Parathyroid adenoma (tissue), 2 donors: ENCODE data around the gene WDR70.
"Not testable (repeated sequence)": the region's sequence is repeated elsewhere in the genome, so short reads cannot be mapped to it uniquely, and the experiment has no call there.

Source experiments
- H2AFZ ChIP-seq: fragments of 300-600 bp; sonication (generic); one replicate; pipeline ENCODE4 v1.7.0; 2017; ENCODE audit warnings: antibody characterized with exemption, mild to moderate bottlenecking
- H3K27ac ChIP-seq: fragments of 300-600 bp; sonication (generic); one replicate; pipeline ENCODE4 v1.7.0; 2017
- H3K27me3 ChIP-seq: fragments of 300-600 bp; sonication (generic); one replicate; pipeline ENCODE4 v1.7.0; 2017; ENCODE audit warnings: low read length; ENCODE audit not compliant: control insufficient read depth, insufficient read depth
- H3K36me3 ChIP-seq: fragments of 300-600 bp; sonication (generic); one replicate; pipeline ENCODE4 v1.7.0; 2017; ENCODE audit warnings: low read length; ENCODE audit not compliant: control insufficient read depth, insufficient read depth
- H3K4me1 ChIP-seq: fragments of 300-600 bp; sonication (generic); one replicate; pipeline ENCODE4 v1.7.0; 2017; ENCODE audit warnings: control low read depth
- H3K4me2 ChIP-seq: fragments of 300-600 bp; sonication (generic); one replicate; pipeline ENCODE4 v1.7.0; 2017; ENCODE audit warnings: low read length
- H3K4me3 ChIP-seq: fragments of 300-600 bp; sonication (generic); one replicate; pipeline ENCODE4 v1.7.0; 2017; ENCODE audit warnings: low read depth, low read length
- H3K79me2 ChIP-seq: fragments of 300-600 bp; sonication (generic); one replicate; pipeline ENCODE4 v1.7.0; 2017; ENCODE audit warnings: control low read depth
- H3K9ac ChIP-seq: fragments of 300-600 bp; sonication (generic); one replicate; pipeline ENCODE4 v1.7.0; 2017; ENCODE audit warnings: mild to moderate bottlenecking
- H3K9me3 ChIP-seq: fragments of 300-600 bp; sonication (generic); one replicate; pipeline ENCODE4 v1.7.0; 2017; ENCODE audit warnings: low read length; ENCODE audit not compliant: control insufficient read depth
- CTCF ChIP-seq: fragments of 300-600 bp; sonication (generic); IDR thresholded peaks from one replicate; pipeline ENCODE4 v1.7.0; 2017; ENCODE audit warnings: antibody characterized with exemption, mild to moderate bottlenecking
- donor health status: primary hyperparathyroidism.

The WDR70 gene

DNA sequence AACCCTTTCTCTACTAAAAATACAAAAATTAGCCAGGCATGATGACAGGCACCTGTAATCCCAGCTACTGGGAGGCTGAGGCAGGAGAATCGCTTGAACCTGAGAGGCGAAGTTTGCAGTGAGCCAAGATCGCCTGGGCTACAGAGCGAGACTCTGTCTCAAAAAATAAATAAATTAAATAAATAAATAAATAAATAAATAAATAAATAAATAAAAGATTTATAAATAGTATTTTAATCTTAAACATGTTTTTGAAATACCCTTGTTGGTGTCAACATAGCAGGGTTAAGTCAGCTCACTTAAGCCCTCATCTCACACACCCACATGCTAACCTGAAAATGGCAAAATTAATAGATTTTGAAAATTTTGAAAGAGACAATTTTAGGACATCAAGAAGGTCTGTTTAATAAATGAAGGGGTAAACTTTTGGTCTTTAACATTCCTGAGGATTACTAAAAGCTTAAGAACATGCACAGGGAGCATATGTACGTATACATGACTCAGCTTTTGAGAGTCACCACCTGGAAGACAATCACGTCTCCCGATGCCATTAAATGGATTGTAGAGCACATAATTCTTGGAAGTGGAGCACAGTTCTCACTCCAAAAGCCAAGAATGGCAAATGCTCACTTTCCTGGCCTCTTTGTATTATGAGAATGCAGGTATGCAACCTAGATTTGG, 258.2 kb downstream of the WDR70 start:
- H3K9ac ChIP-seq, result no peak overlapping the region
- H2AFZ ChIP-seq, result no peak overlapping the region
- H3K27me3 ChIP-seq, result no peaks in the 10 kb centered on the region
- no peaks in the 10 kb centered on the region for H3K36me3 ChIP-seq
- no peaks in the 10 kb centered on the region for H3K9me3 ChIP-seq
- TF ChIP-seq CTCF, result no peak
- no peak overlapping the region for H3K4me3 ChIP-seq
- no peaks in the 10 kb centered on the region for H3K79me2 ChIP-seq
- peaks cover 2% of the 10 kb centered on the region for H3K4me1 ChIP-seq
- no peak overlapping the region for H3K27ac ChIP-seq
- no peak overlapping the region for H3K4me2 ChIP-seq

GRCh38 chr5:37638897-37639296, 259.8 kb downstream of the WDR70 start:
- Histone ChIP-seq H3K36me3 (no peaks in the 10 kb centered on the region), H3K27me3 (no peaks in the 10 kb centered on the region), H3K4me2 (no peak overlapping the region), H3K9me3 (no peaks in the 10 kb centered on the region), H3K4me1 (peaks cover 2% of the 10 kb centered on the region), H3K79me2 (no peaks in the 10 kb centered on the region), H3K4me3 (no peak overlapping the region), H2AFZ (no peak overlapping the region), H3K27ac (no peak overlapping the region), H3K9ac (no peak overlapping the region)
- no peak for TF ChIP-seq CTCF

- Histone ChIP-seq H3K4me3 (no peak overlapping the region), H3K27ac (no peak overlapping the region), H3K4me1 (peaks cover 2% of the 10 kb centered on the region), H3K36me3 (no peaks in the 10 kb centered on the region), H3K79me2 (no peaks in the 10 kb centered on the region), H2AFZ (no peak overlapping the region), H3K27me3 (no peaks in the 10 kb centered on the region), H3K4me2 (no peak overlapping the region), H3K9ac (no peak overlapping the region), H3K9me3 (no peaks in the 10 kb centered on the region)
- no peak for TF ChIP-seq CTCF
Measured at GRCh38 chr5:37640088-37640487, 261.0 kb downstream of the WDR70 start.

DNA sequence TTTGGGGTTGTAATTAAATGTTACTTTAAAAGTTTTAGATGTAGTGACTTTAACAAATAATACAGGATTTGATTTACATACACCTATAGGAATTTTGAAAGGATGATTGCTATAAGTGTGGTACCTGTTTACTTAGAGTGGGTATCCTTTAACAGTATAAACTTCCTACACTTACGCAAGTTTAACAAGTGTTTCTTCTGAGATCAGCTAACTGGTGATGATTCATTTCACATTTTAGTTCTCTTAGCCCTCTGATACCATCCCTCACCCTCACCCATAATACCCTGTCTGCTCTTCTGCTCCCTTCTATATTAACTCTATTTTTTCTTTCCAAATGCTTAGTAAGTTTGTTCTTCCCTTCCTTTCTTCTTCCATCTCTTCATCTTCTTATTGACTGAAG, 262.8 kb downstream of the WDR70 start:
- H3K27me3 ChIP-seq, result no peaks in the 10 kb centered on the region
- no peak for TF ChIP-seq CTCF
- H3K79me2 ChIP-seq, result no peaks in the 10 kb centered on the region
- H3K4me3 ChIP-seq, result no peak overlapping the region
- H3K9ac ChIP-seq, result no peak overlapping the region
- H3K36me3 ChIP-seq, result no peaks in the 10 kb centered on the region
- no peaks in the 10 kb centered on the region for H3K9me3 ChIP-seq
- peaks cover 2% of the 10 kb centered on the region for H3K4me1 ChIP-seq
- no peak overlapping the region for H3K27ac ChIP-seq
- no peak overlapping the region for H2AFZ ChIP-seq
- no peak overlapping the region for H3K4me2 ChIP-seq

- Histone ChIP-seq H3K4me2 (no peak overlapping the region), H3K9ac (no peak overlapping the region), H3K4me3 (no peak overlapping the region), H3K27me3 (no peaks in the 10 kb centered on the region), H3K27ac (no peak overlapping the region), H3K9me3 (no peaks in the 10 kb centered on the region), H3K36me3 (no peaks in the 10 kb centered on the region), H2AFZ (no peak overlapping the region), H3K79me2 (peaks cover 9% of the 10 kb centered on the region), H3K4me1 (no peaks in the 10 kb centered on the region)
- no peak for TF ChIP-seq CTCF
Measured at GRCh38 chr5:37645707-37646106, 266.6 kb downstream of the WDR70 start.

- H3K79me2 ChIP-seq, H3K4me1 ChIP-seq, H3K4me3 ChIP-seq, H3K9me3 ChIP-seq, H3K27me3 ChIP-seq, H3K36me3 ChIP-seq, H3K4me2 ChIP-seq, H3K27ac ChIP-seq, H2AFZ ChIP-seq, H3K9ac ChIP-seq: not testable (repeated sequence)
Measured at GRCh38 chr5:37654566-37654965, 275.4 kb downstream of the WDR70 start.
